Common myeloid progenitor, CD34-positive (primary cell): ENCODE results near the gene FAM222B.
A peak's percentile ranks its signal among the peaks of the same experiment; 100 is the strongest.

ENCODE experiments used
- CTCF ChIA-PET: fragments of 350-600 bp; sonication (Branson Sonifier 250); formaldehyde crosslinking; loops from one replicate; lab custom pipeline; 2021; ENCODE audit warnings: antibody characterized with exemption; lab: Charles Lee
- POLR2A ChIA-PET: fragments of 350-600 bp; sonication (Branson Sonifier 250); formaldehyde crosslinking; loops from one replicate; lab custom pipeline; 2021; ENCODE audit warnings: antibody characterized with exemption; lab: Charles Lee
- DNase-seq, 3 donors: peaks; one replicate each; pipeline versions ENCODE4 v3.0.0 to v3.0.0-alpha.2; 2013
- H3K27ac ChIP-seq, 2 experiments: 1 replicate in 1 of 2; 2 replicates in 1 of 2; pipeline ENCODE4 v1.7.0; 2013; ENCODE audit warnings: inconsistent platforms in 2 of 2, low read length in 2 of 2, mild to moderate bottlenecking in 2 of 2, low read depth in 1 of 2, moderate library complexity in 1 of 2; ENCODE audit not compliant: severe bottlenecking in 2 of 2, insufficient read depth in 1 of 2, poor library complexity in 1 of 2
- H3K27me3 ChIP-seq, 5 experiments: replicated peaks in 2 of 5; 1 replicate in 3 of 5; 2 replicates in 2 of 5; pipeline versions ENCODE4 v1.6.1 to v1.7.0; 2013; ENCODE audit warnings: low read length in 4 of 5, mild to moderate bottlenecking in 2 of 5, moderate library complexity in 2 of 5, inconsistent platforms in 1 of 5; ENCODE audit not compliant: insufficient read depth in 5 of 5, control insufficient read depth in 4 of 5
- H3K36me3 ChIP-seq, 4 experiments: 1 replicate in 2 of 4; 2 replicates in 2 of 4; pipeline versions ENCODE4 v1.6.1 to v1.7.0; 2013; ENCODE audit warnings: low read length in 3 of 4, control low read depth in 1 of 4, mild to moderate bottlenecking in 1 of 4; ENCODE audit not compliant: control insufficient read depth in 4 of 4, insufficient read depth in 4 of 4
- H3K4me1 ChIP-seq, 4 experiments: 1 replicate in 3 of 4; 2 replicates in 1 of 4; pipeline versions ENCODE4 v1.6.1 to v1.7.1; 2013; ENCODE audit warnings: low read length in 3 of 4, mild to moderate bottlenecking in 3 of 4, control low read depth in 1 of 4, inconsistent platforms in 1 of 4, moderate library complexity in 1 of 4; ENCODE audit not compliant: control insufficient read depth in 4 of 4, insufficient read depth in 4 of 4; ENCODE audit errors: control extremely low read depth in 1 of 4
- H3K4me3 ChIP-seq, 7 experiments: 1 replicate in 4 of 7; 2 replicates in 3 of 7; pipeline versions ENCODE4 v1.5.1 to v1.7.0; 2013; ENCODE audit warnings: mild to moderate bottlenecking in 7 of 7, low read length in 6 of 7, moderate library complexity in 6 of 7, inconsistent platforms in 2 of 7, low read depth in 2 of 7, control low read depth in 1 of 7; ENCODE audit not compliant: insufficient read depth in 4 of 7, control insufficient read depth in 1 of 7; ENCODE audit errors: extremely low read depth in 1 of 7
- H3K9me3 ChIP-seq, 5 experiments: 1 replicate in 4 of 5; 2 replicates in 1 of 5; pipeline versions ENCODE4 v1.6.1 to v1.7.1; 2013; ENCODE audit warnings: low read length in 4 of 5, mild to moderate bottlenecking in 2 of 5, inconsistent platforms in 1 of 5, low read depth in 1 of 5, moderate library complexity in 1 of 5; ENCODE audit not compliant: control insufficient read depth in 4 of 5, insufficient read depth in 2 of 5; ENCODE audit errors: control extremely low read depth in 1 of 5
- WGBS: methylation state at CpG from one replicate; pipeline ENCODE4 v1.1.5; 2013; ENCODE audit not compliant: insufficient coverage; 5-methylcytosine and 5-hydroxymethylcytosine counted together

Gene FAM222B

DNA sequence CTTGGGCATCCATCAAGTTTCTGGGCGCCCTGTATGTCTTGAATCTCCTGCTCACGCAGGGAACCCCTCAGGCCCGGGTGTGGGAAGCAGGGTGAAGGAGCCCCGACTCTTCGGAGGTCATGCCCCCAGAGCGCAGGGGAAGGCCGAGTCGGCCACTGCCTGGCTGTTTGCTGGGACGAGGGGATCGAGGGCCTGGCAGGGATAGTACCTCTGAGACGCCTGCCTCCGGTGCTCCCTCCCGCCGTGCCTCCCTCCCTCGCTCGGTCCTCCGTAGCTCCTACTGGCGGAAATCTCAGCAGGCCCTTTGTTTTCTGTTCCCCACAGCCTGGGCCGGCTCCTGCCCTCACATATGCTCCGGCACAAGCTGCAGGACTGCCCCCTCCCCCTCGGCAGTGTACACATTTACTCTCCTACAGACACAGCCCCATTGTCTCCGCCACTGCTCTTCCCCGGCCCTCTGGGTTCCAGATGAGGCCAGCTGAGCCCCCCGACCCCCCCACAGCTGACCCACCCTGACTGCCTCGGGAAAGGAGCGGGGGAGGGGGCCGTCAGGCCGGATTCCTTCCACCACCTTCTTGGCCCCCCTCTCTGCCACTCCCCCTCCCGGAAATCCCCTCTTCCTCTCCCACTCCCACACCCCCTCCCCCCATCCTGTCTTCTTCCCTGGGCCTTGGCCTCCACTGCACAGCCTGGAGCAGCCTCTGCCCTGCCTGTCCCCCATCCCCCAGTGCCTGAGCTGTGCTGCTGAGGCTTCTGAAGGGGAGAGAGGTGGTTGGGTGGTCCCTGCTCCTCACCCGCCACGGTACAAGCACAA, 97.4 kb downstream of the FAM222B start:
- WGBS: 4% methylated on average over 21 of the region's 31 CpGs
- Histone ChIP-seq H3K27ac (peak overlapping the region; percentile 1 to 74), H3K4me1 (peaks cover 4 to 73% (median 71%) of the 10 kb centered on the region in 4 experiments), H3K27me3 (peaks cover 0 to 4% (median 0%) of the 10 kb centered on the region in 5 experiments), H3K4me3 (peak overlapping the region; percentile 27 to 82 (median 63)), H3K9me3 (no peaks in the 10 kb centered on the region), H3K36me3 (peaks cover 0 to 35% (median 11%) of the 10 kb centered on the region in 4 experiments)
- CTCF ChIA-PET: interaction anchor here (0.6 to 18.9 kb wide), 4 partner anchors 8 to 171 kb away, joined by 3 to 507 read pairs (median 4); partner anchors contain the start of genes NEK8, RPL23A and TLCD1
- POLR2A ChIA-PET: interaction anchor here (0.7 to 10.0 kb wide), 2 partner anchors 18 to 26 kb away, joined by 3 to 87 read pairs; partner anchors contain the start of genes NEK8, RPL23A and TLCD1
- DNase-seq: peak in 1 of 3 donors; percentile 46

DNA sequence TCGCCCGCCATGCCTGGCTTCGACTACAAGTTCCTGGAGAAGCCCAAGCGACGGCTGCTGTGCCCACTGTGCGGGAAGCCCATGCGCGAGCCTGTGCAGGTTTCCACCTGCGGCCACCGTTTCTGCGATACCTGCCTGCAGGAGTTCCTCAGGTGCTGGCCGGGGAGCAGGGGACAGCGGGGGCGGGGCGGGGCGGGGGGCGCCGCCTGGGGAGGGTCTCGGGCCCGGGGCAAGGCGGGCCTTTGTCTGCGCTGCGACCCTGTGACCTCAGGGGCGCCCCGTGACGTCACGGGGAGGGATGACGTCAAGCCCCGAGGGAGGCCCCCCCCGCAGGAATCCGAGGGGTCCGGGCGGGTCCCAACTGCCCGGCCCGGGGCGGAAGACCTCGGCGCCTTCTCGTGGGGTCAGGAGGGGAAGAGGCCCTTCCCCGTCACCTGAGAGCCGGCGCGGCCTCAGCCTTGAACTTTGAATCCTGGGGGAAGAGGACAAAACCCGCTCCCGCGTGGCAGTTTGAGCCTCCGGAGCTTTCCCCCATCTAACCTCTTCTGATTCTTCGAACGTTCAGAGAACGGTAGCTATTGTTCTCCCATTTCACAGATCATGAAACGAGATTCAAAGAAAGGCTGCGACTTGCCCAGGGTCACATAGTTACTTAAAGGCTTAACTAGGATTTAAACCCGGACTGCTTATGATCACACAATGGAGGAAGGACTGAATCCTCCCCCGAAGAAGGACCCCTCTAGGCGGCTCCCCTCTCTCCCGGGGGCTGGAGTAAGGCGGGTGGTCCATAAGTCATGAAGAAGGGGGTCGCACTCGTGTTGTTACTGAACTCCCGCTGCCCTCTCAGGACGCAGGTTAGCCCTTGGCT, 98.3 kb downstream of the FAM222B start:
- H3K36me3 ChIP-seq: peaks cover 0 to 33% (median 11%) of the 10 kb centered on the region in 4 experiments
- peak overlapping the region; percentile 27 to 82 (median 63) for H3K4me3 ChIP-seq
- peak in 1 of 3 donors; percentile 43 for DNase-seq
- H3K27ac ChIP-seq: peak overlapping the region; percentile 1 to 74
- H3K9me3 ChIP-seq: no peaks in the 10 kb centered on the region
- POLR2A ChIA-PET: interaction anchor here (10.0 kb wide), 1 partner anchor 17 kb away, joined by 87 read pairs; the partner anchor contains the start of genes NEK8 and TLCD1
- peaks cover 4 to 75% (median 71%) of the 10 kb centered on the region in 4 experiments for H3K4me1 ChIP-seq
- WGBS: 2% methylated on average over 48 of the region's 61 CpGs
- CTCF ChIA-PET: interaction anchor here (0.9 to 18.9 kb wide), 4 partner anchors 16 to 172 kb away, joined by 3 to 507 read pairs (median 4); partner anchors contain the start of genes NEK8, RPL23A and TLCD1
- H3K27me3 ChIP-seq: peaks cover 0 to 4% (median 0%) of the 10 kb centered on the region in 5 experiments

DNA sequence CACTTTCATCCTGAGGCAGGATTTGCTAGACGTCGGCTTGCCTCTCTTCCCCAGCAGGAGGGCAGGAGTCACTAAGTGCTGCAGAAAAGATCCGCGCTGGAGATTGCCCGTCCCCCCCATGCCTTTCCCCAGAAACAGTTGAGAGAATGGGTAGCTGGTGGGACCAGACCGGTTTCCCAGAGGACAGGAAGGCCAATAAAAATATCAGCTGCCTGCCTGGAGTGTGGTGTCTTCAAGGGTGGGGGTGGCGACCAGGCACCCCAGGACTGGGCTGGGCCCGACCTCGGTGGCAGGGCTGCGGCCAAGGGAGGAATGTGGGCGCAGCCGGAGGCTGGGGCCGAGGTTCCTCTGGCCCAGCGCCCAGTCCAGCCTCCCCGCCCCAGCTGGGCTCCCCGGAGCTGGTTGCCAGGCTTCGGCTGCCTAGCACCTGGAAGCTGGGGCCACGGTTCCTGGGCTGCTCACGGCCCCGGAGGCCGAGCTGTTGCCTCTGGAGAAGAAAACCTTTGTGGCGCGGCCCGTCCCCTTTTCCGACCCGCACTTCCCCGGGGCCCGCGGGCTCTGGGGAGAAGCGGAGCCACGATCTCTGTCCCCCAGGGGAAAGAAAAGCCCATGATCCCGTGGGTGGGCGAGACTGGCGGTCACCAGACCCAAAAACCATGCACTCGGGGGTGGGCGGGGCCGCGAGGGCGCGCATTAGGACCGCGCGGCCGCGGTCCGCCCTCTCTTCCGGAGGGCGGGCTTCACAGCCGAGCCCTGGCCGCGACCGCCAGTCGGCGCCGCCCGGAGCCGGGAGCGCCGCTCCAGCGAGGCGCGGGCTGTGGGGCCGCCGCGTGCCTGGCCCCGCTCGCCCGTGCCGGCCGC, 99.1 kb downstream of the FAM222B start, which contains the start of gene TRAF4:
TRAF4 (plus strand) TSS at position 769 of the 861 bp plus-strand sequence. CDS start 102 bp downstream, outside the sequence.
- WGBS: under 1% methylated on average over 58 of the region's 70 CpGs
- Histone ChIP-seq H3K9me3 (no peaks in the 10 kb centered on the region), H3K4me3 (peak within 1 kb of the TSS; percentile 27 to 82 (median 63)), H3K27me3 (peaks cover 0 to 4% (median 0%) of the 10 kb centered on the region in 5 experiments), H3K4me1 (peaks cover 6 to 83% (median 79%) of the 10 kb centered on the region in 4 experiments), H3K27ac (peak within 1 kb of the TSS; percentile 1 to 74), H3K36me3 (peaks cover 0 to 25% (median 5%) of the 10 kb centered on the region in 4 experiments)
- CTCF ChIA-PET: interaction anchor here (0.9 to 18.9 kb wide), 3 partner anchors 9 to 20 kb away, joined by 3 to 507 read pairs (median 21); partner anchors contain the start of genes NEK8, RPL23A and TLCD1
- POLR2A ChIA-PET: interaction anchor here (0.6 to 10.0 kb wide), 2 partner anchors 16 to 477 kb away, joined by 3 to 87 read pairs; partner anchors contain the start of genes NEK8 and TLCD1
- peak; percentile 71 to 87 (median 83) for DNase-seq

DNA sequence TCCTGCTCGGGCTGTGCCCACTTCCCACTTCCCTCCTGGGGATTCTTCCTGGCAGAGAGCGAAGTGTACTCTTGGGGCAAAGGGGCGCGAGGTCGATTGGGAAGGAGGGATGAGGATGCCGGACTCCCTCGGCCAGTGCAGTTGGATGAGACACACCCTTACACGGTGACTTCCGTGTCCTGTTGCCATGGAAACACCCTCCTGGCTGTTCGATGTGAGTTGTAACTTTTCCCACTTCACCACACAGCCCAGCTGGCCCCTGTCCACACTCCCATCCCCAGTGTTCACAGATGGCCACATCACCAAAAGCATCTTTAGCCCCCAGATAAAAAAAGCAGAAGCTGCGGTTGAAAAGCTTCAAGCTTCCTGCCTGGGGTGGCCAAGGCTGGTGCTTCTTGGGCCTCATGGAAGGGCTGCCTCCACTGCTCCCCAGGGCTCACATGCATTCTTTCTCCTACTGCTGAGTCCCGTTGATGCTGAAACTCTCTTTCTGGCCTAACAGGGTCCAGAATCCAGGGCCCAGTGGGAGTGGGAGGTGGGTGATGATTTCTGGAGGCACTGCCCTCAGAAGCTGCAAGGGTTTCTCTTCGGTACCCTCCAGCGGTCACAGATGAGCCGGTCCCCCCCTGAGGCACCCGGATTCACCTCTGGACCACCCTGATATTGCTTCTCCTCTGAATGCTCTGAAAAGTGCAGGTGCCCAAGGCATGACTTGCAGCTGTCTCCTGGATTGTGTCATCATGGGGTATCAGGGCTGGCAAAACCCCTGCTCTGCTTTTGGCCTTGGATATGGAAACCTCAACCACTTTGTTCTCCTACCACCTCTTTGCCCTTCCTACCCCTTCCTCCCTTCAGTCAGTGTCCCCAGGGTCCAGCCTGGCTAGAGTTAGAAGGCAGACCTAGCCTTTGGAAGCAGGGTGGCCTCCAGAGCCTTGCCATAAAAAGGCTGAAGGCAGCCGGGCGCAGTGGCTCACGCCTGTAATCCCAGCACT, 100.9 kb downstream of the FAM222B start:
- peak; percentile 88 to 98 (median 97) for DNase-seq
- ChIA-PET CTCF (interaction anchor here (1.3 to 18.9 kb wide), 3 partner anchors 8 to 15 kb away, joined by 4 to 507 read pairs (median 21); partner anchors contain the start of genes NEK8, RPL23A and TLCD1), POLR2A (interaction anchor here (1.1 to 1.7 kb wide), 3 partner anchors 8 to 15 kb away, joined by 3 to 9 read pairs (median 6); partner anchors contain the start of genes NEK8 and TLCD1)
- Histone ChIP-seq H3K27me3 (peaks cover 0 to 4% (median 0%) of the 10 kb centered on the region in 5 experiments), H3K4me3 (peak overlapping the region in 4 of 7 experiments; percentile 17 to 38 (median 24)), H3K27ac (peak overlapping the region in 1 of 2 experiments; percentile 65), H3K36me3 (peaks cover 0 to 7% (median 0%) of the 10 kb centered on the region in 4 experiments), H3K4me1 (peaks cover 6 to 82% (median 77%) of the 10 kb centered on the region in 4 experiments), H3K9me3 (peaks cover 0 to 3% (median 0%) of the 10 kb centered on the region in 5 experiments)
- WGBS: 28% methylated on average over 12 of the region's 19 CpGs
